CD8-positive, alpha-beta memory T cell (primary cell): ENCODE data around the gene HPF1. TPM values are rescaled to one million over a fixed set of nuclear protein-coding genes. Genes with fewer than 3 reads are reported as not detected.

Experiments
- CTCF ChIA-PET: fragments of 350-600 bp; sonication (Branson Sonifier 250); formaldehyde crosslinking; loops from one replicate; lab custom pipeline; 2021; ENCODE audit warnings: antibody characterized with exemption; lab: Charles Lee
- POLR2A ChIA-PET: fragments of 350-600 bp; sonication (Branson Sonifier 250); formaldehyde crosslinking; loops from one replicate; lab custom pipeline; 2021; ENCODE audit warnings: antibody characterized with exemption; lab: Charles Lee
- DNase-seq, 5 donors: peaks; one replicate each; pipeline versions ENCODE4 v3.0.0 to v3.0.0-alpha.2; 2020 to 2022; ENCODE audit warnings: mixed read lengths in 1 of 5
- H3K27ac ChIP-seq: one replicate; pipeline ENCODE4 v1.7.0; 2013; ENCODE audit warnings: low read depth, mild to moderate bottlenecking, low read length, moderate library complexity
- H3K27me3 ChIP-seq: 2 replicates; pipeline ENCODE4 v1.7.0; 2013; ENCODE audit warnings: low read length, mild to moderate bottlenecking; ENCODE audit not compliant: insufficient read depth, poor library complexity, severe bottlenecking
- H3K36me3 ChIP-seq: 2 replicates; pipeline ENCODE4 v1.7.0; 2013; ENCODE audit warnings: mild to moderate bottlenecking, low read length, moderate library complexity; ENCODE audit not compliant: insufficient read depth
- H3K4me1 ChIP-seq: 2 replicates; pipeline ENCODE4 v1.7.0; 2013; ENCODE audit warnings: mild to moderate bottlenecking, low read length, moderate library complexity; ENCODE audit not compliant: insufficient read depth
- H3K4me3 ChIP-seq: 2 replicates; pipeline ENCODE4 v1.7.0; 2013; ENCODE audit warnings: mild to moderate bottlenecking, low read length
- H3K9me3 ChIP-seq: 2 replicates; pipeline ENCODE4 v1.7.0; 2013; ENCODE audit warnings: mild to moderate bottlenecking, low read length
- H3K27ac Mint-ChIP-seq, 8 donors: one replicate each; pipeline ENCODE4 v1.8.0; 2020 to 2021; ENCODE audit warnings: mixed read lengths in 8 of 8, mild to moderate bottlenecking in 6 of 8, inconsistent platforms in 3 of 8, moderate library complexity in 3 of 8
- H3K27me3 Mint-ChIP-seq, 2 donors: one replicate each; pipeline ENCODE4 v1.8.0; 2020 to 2021; ENCODE audit warnings: mixed read lengths in 2 of 2, mild to moderate bottlenecking in 1 of 2, moderate library complexity in 1 of 2
- H3K36me3 Mint-ChIP-seq, 3 donors: one replicate each; pipeline ENCODE4 v1.8.0; 2020 to 2021; ENCODE audit warnings: mixed read lengths in 3 of 3, inconsistent platforms in 1 of 3, mild to moderate bottlenecking in 1 of 3
- H3K4me1 Mint-ChIP-seq, 3 donors: one replicate each; pipeline ENCODE4 v1.8.0; 2020 to 2021; ENCODE audit warnings: mixed read lengths in 3 of 3, inconsistent platforms in 1 of 3, mild to moderate bottlenecking in 1 of 3
- H3K4me3 Mint-ChIP-seq, 7 donors: one replicate each; pipeline ENCODE4 v1.8.0; 2020 to 2021; ENCODE audit warnings: mixed read lengths in 7 of 7, mild to moderate bottlenecking in 6 of 7, moderate library complexity in 4 of 7, inconsistent platforms in 2 of 7
- H3K9me3 Mint-ChIP-seq, 5 donors: one replicate each; pipeline ENCODE4 v1.8.0; 2020 to 2022; ENCODE audit warnings: mixed read lengths in 5 of 5, mild to moderate bottlenecking in 3 of 5, moderate library complexity in 2 of 5, inconsistent platforms in 1 of 5
- polyA plus RNA-seq: library from polyadenylated mRNA; unstranded; fragments of 300-500 nt; fragmentation: Illumina TruSeq; gene quantifications from one replicate; pipeline ENCODE4 v1.2.3, GENCODE V29; 2021
- total RNA-seq, 2 experiments: library from RNA; stranded (reverse); gene quantifications; one replicate each; pipeline ENCODE4 v1.2.3, GENCODE V29; 2021

The HPF1 gene
- total and polyA plus RNA-seq, 3 experiments from 2014 or later: 25.1 to 41.3 (median 31.5) TPM

DNA sequence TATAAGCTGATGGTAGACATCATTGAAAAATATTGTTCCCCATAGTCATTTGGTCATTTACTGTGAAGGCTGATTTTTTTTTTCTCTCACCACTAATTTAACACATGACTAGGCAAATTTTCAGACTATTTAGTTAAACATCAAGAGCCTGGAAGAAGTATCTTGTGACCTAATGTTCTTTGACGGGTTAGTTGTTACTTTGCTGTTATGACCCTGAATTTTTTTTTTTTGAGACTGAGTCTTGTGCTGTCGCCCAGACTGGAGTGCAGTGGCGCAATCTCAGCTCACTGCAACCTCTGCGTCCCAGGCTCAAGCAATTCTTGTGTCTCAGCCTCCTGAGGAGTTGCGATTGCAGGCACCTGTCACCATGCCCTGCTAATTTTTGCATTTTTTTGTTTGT, 67.0 kb downstream of the HPF1 start:
- Histone ChIP-seq H3K4me3 (no peak overlapping the region), H3K4me1 (no peaks in the 10 kb centered on the region), H3K9me3 (no peaks in the 10 kb centered on the region), H3K36me3 (no peaks in the 10 kb centered on the region), H3K27ac (no peak overlapping the region), H3K27me3 (no peaks in the 10 kb centered on the region)
- no peak overlapping the region for H3K27ac Mint-ChIP-seq
- no peaks in the 10 kb centered on the region for H3K27me3 Mint-ChIP-seq
- ChIA-PET CTCF (interaction anchor here (0.8 kb wide), 1 partner anchor 14 kb away, joined by 3 read pairs; no protein-coding TSS in a partner anchor), POLR2A (no interaction called here)
- H3K4me1 Mint-ChIP-seq: peaks cover 3 to 6% (median 4%) of the 10 kb centered on the region in 3 donors
- DNase-seq: no peak
- H3K4me3 Mint-ChIP-seq: no peak overlapping the region
- H3K36me3 Mint-ChIP-seq: peaks cover 10 to 55% (median 13%) of the 10 kb centered on the region in 3 donors
- no peaks in the 10 kb centered on the region for H3K9me3 Mint-ChIP-seq

DNA sequence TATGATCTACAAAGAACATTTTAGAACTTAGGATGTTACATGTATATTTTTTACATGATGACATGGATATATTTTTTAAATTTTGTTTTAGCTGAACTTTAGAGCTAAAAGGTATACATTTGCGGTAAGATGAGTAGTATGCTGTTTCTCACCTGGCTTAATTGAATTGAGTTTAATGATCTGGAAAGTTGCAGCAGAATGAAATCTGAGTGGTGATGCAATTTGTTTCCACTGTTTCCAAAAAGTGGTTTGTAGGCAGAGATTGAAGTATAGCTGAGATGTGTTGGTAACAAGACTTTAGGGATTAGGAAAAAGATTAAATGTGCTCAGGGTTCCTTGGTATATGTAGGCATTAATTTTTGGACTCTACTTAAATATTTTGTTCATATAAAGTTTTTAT, 68.1 kb downstream of the HPF1 start:
- Mint-ChIP-seq H3K36me3 (peaks cover 10 to 53% (median 14%) of the 10 kb centered on the region in 3 donors), H3K4me1 (peaks cover 3 to 6% (median 4%) of the 10 kb centered on the region in 3 donors), H3K27ac (peak overlapping the region in 1 of 8 donors; percentile 40), H3K4me3 (no peak overlapping the region), H3K9me3 (no peaks in the 10 kb centered on the region), H3K27me3 (no peaks in the 10 kb centered on the region)
- Histone ChIP-seq H3K4me3 (no peak overlapping the region), H3K9me3 (no peaks in the 10 kb centered on the region), H3K36me3 (no peaks in the 10 kb centered on the region), H3K27me3 (no peaks in the 10 kb centered on the region), H3K27ac (no peak overlapping the region), H3K4me1 (no peaks in the 10 kb centered on the region)
- ChIA-PET CTCF (no interaction called here), POLR2A (no interaction called here)
- DNase-seq: no peak

DNA sequence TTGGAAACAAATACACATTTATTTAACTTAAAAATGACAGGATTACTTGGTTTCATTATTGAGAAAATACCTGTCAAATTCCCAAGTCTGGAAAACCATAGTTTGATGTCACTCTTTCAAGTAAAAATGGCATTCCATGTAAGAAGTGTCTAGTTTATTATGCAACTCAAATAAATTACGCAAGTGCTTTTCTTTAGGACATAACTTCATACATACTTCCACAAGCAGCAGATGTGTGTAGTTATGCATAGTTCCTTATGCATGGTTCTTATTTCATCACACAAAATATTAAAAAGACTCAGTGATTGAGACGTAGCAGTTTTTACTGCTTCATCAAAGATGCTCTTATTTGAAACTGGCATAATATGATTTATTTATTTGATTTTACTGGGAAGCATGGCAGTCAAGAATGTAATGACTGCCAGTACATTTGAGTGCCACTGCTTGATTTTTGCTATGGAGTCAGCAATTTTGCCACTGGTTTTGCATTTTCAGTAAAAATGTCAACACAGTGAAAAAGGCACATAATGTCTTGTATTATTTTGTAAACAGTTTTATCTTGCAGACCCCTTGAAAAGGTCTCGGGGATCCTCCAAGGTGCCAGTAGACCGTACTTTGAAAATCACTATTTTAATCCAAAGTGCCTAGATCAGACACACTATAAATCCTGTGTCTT, 75.2 kb downstream of the HPF1 start:
- Mint-ChIP-seq H3K9me3 (no peaks in the 10 kb centered on the region), H3K4me3 (no peak overlapping the region), H3K4me1 (peaks cover 2 to 7% (median 4%) of the 10 kb centered on the region in 3 donors), H3K36me3 (peaks cover 5 to 53% (median 14%) of the 10 kb centered on the region in 3 donors), H3K27me3 (no peaks in the 10 kb centered on the region), H3K27ac (no peak overlapping the region)
- no peaks in the 10 kb centered on the region for H3K4me1 ChIP-seq
- no peaks in the 10 kb centered on the region for H3K9me3 ChIP-seq
- H3K4me3 ChIP-seq: no peak overlapping the region
- no peaks in the 10 kb centered on the region for H3K27me3 ChIP-seq
- CTCF ChIA-PET: no interaction called here
- no peaks in the 10 kb centered on the region for H3K36me3 ChIP-seq
- POLR2A ChIA-PET: no interaction called here
- H3K27ac ChIP-seq: no peak overlapping the region
- no peak for DNase-seq

Other genes with a start within 250 kb of the HPF1 start
- gene NEK1, start 145.4 kb downstream of the HPF1 start, total RNA-seq: 10 to 100 TPM; 11.6 to 11.7 TPM
- 10.5 TPM for gene NEK1, start 145.4 kb downstream of the HPF1 start, polyA plus RNA-seq
- 10 to 100 TPM; 23.3 to 24.5 TPM for gene CLCN3, start 137.4 kb downstream of the HPF1 start, total RNA-seq
- gene CLCN3, start 137.4 kb downstream of the HPF1 start, polyA plus RNA-seq: 12.8 TPM